ENCODE measurements around the gene LAMC1. TPM values are rescaled to one million over a fixed set of nuclear protein-coding genes. Genes with fewer than 3 reads are reported as not detected.

Gene LAMC1
- polyA plus RNA-seq, 1 donor from 2014 or later, result 4.2 TPM

DNA sequence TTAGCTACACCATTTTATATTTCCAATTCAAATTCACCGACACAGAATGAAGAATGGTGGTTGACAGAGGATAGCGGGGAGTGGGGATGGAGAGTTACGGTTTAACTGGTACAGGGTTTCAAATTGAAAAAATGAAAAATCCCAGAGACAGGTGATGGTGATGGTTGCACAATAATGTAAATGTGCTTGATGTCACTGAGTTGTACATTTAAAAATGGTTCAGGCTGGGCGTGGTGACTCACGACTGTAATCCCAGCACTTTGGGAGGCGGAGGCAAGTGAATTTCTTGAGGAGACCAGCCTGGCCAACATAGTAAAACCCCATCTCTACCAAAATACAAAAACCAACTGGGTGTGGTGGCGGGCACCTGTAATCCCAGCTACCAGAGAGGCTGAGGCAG, 39.1 kb upstream of the LAMC1 start:
- Histone ChIP-seq H2AFZ (ENCODE audit: low read depth, low read length) (no peak overlapping the region), H3K9ac (ENCODE audit: low read length) (no peak overlapping the region), H3K4me2 (ENCODE audit: low read length) (no peak overlapping the region), H3F3A (ENCODE audit: insufficient read depth, low read length, poor library complexity, severe bottlenecking) (no peaks in the 10 kb centered on the region), H3K9me3 (ENCODE audit: low read length) (no peaks in the 10 kb centered on the region), H3K79me2 (replicated peaks; ENCODE audit: insufficient read depth, low read length) (no peaks in the 10 kb centered on the region), H3K36me3 (ENCODE audit: insufficient read depth, low read length) (no peaks in the 10 kb centered on the region), H3K9me2 (ENCODE audit: insufficient read depth, low read length) (no peaks in the 10 kb centered on the region), H3K27ac (ENCODE audit: low read length) (no peak overlapping the region), H4K20me1 (ENCODE audit: insufficient read depth) (no peaks in the 10 kb centered on the region), H3K4me3 (ENCODE audit: low read length) (no peak overlapping the region), H3K27me3 (ENCODE audit: insufficient read depth, low read depth, low read length) (no peaks in the 10 kb centered on the region)
- TF ChIP-seq, protein P1, sequence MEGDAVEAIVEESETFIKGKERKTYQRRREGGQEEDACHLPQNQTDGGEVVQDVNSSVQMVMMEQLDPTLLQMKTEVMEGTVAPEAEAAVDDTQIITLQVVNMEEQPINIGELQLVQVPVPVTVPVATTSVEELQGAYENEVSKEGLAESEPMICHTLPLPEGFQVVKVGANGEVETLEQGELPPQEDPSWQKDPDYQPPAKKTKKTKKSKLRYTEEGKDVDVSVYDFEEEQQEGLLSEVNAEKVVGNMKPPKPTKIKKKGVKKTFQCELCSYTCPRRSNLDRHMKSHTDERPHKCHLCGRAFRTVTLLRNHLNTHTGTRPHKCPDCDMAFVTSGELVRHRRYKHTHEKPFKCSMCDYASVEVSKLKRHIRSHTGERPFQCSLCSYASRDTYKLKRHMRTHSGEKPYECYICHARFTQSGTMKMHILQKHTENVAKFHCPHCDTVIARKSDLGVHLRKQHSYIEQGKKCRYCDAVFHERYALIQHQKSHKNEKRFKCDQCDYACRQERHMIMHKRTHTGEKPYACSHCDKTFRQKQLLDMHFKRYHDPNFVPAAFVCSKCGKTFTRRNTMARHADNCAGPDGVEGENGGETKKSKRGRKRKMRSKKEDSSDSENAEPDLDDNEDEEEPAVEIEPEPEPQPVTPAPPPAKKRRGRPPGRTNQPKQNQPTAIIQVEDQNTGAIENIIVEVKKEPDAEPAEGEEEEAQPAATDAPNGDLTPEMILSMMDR (IDR thresholded peaks at IDR 0.05; ENCODE audit: poor library complexity, severe bottlenecking), result no peak
- TF ChIP-seq MXI1 (conservative IDR thresholded peaks at IDR 0.05; ENCODE audit: poor library complexity, severe bottlenecking) (no peak), RAD21 (conservative IDR thresholded peaks at IDR 0.05) (no peak), EP300 (conservative IDR thresholded peaks at IDR 0.05; ENCODE audit: poor library complexity, severe bottlenecking) (no peak)

DNA sequence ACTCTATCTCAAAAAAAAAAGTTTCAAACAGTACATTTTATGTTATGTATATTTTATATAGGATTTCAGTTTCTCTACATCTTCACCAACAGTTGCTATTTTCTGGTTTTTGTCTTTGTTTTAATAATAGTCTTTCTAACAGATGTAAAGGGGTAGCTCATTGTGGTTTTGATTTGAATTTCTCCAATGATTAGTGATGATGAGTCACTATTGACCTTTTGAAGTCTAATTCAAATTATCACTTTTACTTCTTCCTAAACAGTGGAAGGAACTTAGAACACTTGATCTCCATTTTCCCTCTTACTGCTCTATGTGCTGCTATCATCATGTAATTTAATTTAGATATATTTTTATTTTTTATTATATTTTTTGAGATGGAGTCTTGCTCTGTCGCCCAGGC, 38.6 kb upstream of the LAMC1 start:
- Histone ChIP-seq H3K27ac (ENCODE audit: low read length) (no peak overlapping the region), H3K4me3 (ENCODE audit: low read length) (no peak overlapping the region), H3K9me2 (ENCODE audit: insufficient read depth, low read length) (no peaks in the 10 kb centered on the region), H4K20me1 (ENCODE audit: insufficient read depth) (no peaks in the 10 kb centered on the region), H3K9ac (ENCODE audit: low read length) (no peak overlapping the region), H3K79me2 (replicated peaks; ENCODE audit: insufficient read depth, low read length) (no peaks in the 10 kb centered on the region), H3K27me3 (ENCODE audit: insufficient read depth, low read depth, low read length) (no peaks in the 10 kb centered on the region), H3K9me3 (ENCODE audit: low read length) (no peaks in the 10 kb centered on the region), H3K36me3 (ENCODE audit: insufficient read depth, low read length) (no peaks in the 10 kb centered on the region), H3F3A (ENCODE audit: insufficient read depth, low read length, poor library complexity, severe bottlenecking) (no peaks in the 10 kb centered on the region), H2AFZ (ENCODE audit: low read depth, low read length) (no peak overlapping the region), H3K4me2 (ENCODE audit: low read length) (no peak overlapping the region)
- TF ChIP-seq SMC3 (conservative IDR thresholded peaks at IDR 0.05; ENCODE audit: poor library complexity) (no peak), EP300 (conservative IDR thresholded peaks at IDR 0.05; ENCODE audit: poor library complexity, severe bottlenecking) (no peak), POLR2AphosphoS5 (IDR thresholded peaks at IDR 0.05) (no peak), TAF1 (IDR thresholded peaks at IDR 0.05; ENCODE audit: low read depth) (no peak), RAD21 (conservative IDR thresholded peaks at IDR 0.05) (no peak), EZH2 (IDR thresholded peaks at IDR 0.05; ENCODE audit: borderline replicate concordance, insufficient read depth, low read length, poor library complexity, severe bottlenecking) (no peak), MXI1 (conservative IDR thresholded peaks at IDR 0.05; ENCODE audit: poor library complexity, severe bottlenecking) (no peak)
- TF ChIP-seq, protein P2, sequence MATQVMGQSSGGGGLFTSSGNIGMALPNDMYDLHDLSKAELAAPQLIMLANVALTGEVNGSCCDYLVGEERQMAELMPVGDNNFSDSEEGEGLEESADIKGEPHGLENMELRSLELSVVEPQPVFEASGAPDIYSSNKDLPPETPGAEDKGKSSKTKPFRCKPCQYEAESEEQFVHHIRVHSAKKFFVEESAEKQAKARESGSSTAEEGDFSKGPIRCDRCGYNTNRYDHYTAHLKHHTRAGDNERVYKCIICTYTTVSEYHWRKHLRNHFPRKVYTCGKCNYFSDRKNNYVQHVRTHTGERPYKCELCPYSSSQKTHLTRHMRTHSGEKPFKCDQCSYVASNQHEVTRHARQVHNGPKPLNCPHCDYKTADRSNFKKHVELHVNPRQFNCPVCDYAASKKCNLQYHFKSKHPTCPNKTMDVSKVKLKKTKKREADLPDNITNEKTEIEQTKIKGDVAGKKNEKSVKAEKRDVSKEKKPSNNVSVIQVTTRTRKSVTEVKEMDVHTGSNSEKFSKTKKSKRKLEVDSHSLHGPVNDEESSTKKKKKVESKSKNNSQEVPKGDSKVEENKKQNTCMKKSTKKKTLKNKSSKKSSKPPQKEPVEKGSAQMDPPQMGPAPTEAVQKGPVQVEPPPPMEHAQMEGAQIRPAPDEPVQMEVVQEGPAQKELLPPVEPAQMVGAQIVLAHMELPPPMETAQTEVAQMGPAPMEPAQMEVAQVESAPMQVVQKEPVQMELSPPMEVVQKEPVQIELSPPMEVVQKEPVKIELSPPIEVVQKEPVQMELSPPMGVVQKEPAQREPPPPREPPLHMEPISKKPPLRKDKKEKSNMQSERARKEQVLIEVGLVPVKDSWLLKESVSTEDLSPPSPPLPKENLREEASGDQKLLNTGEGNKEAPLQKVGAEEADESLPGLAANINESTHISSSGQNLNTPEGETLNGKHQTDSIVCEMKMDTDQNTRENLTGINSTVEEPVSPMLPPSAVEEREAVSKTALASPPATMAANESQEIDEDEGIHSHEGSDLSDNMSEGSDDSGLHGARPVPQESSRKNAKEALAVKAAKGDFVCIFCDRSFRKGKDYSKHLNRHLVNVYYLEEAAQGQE (IDR thresholded peaks at IDR 0.05; ENCODE audit: borderline replicate concordance), result no peak
- TF ChIP-seq, protein P1 (IDR thresholded peaks at IDR 0.05; ENCODE audit: poor library complexity, severe bottlenecking), result no peak

Measured in neural cell (in vitro differentiated cells).